ENCODE data around the gene SELENOK. TPM values are rescaled to one million over a fixed set of nuclear protein-coding genes. Genes with fewer than 3 reads are reported as not detected.

SELENOK gene
- total and polyA plus RNA-seq, 2 of the 13 experiments (the other 11 are each of a cell fraction or from before 2014, with no cell fraction given): 67.0 to 81.0 TPM

GRCh38 chr3:53881691-53882593 lies 9.7 kb downstream of the SELENOK start, which contains the start of gene ACTR8 (continued):
- TF ChIP-seq ZFP41 (CRISPR knock-in tag; IDR thresholded peaks at IDR 0.05; ENCODE audit: borderline replicate concordance) (no peak), BHLHE40 (IDR thresholded peaks at IDR 0.05; ENCODE audit: low read length) (no peak), ZSCAN21 (CRISPR knock-in tag; IDR thresholded peaks at IDR 0.05; ENCODE audit: borderline replicate concordance) (no peak; the same call in 1 of the 2 replicates), SKI (IDR thresholded peaks at IDR 0.05; ENCODE audit: partially characterized antibody) (no peak), ZBTB37 (CRISPR knock-in tag; IDR thresholded peaks at IDR 0.05) (no peak), PHF21A (CRISPR knock-in tag; IDR thresholded peaks at IDR 0.05) (no peak), ZNF143 (CRISPR knock-in tag; IDR thresholded peaks at IDR 0.05) (peak; percentile 74; the same call in 1 of the 2 replicates), HNRNPL (IDR thresholded peaks at IDR 0.05; ENCODE audit: low read depth, low read length) (peak; percentile 81; the same call in 1 of the 2 replicates), TSC22D2 (CRISPR knock-in tag; IDR thresholded peaks at IDR 0.05; ENCODE audit: borderline replicate concordance) (0 out of 2 replicates have a peak, but pooled peaks have one; percentile 28), ZNF615 (CRISPR knock-in tag; IDR thresholded peaks at IDR 0.05; ENCODE audit: borderline replicate concordance) (peak; percentile 26; the same call in 1 of the 2 replicates), TEF (CRISPR knock-in tag; IDR thresholded peaks at IDR 0.05) (no peak), ATRX (CRISPR knock-in tag; IDR thresholded peaks at IDR 0.05; ENCODE audit: borderline replicate concordance) (no peak), MED13 (CRISPR knock-in tag; IDR thresholded peaks at IDR 0.05) (no peak), TBX2 (CRISPR knock-in tag; IDR thresholded peaks at IDR 0.05; ENCODE audit: borderline replicate concordance) (peak; percentile 86), PHF8 (CRISPR knock-in tag; IDR thresholded peaks at IDR 0.05) (peak; percentile 97), THYN1 (CRISPR knock-in tag; IDR thresholded peaks at IDR 0.05; ENCODE audit: borderline replicate concordance, low read depth) (peak; percentile 54; the same call in 1 of the 2 replicates), ZGPAT (CRISPR knock-in tag; IDR thresholded peaks at IDR 0.05) (peak; percentile 91), NFE2L2 (IDR thresholded peaks at IDR 0.05; ENCODE audit: low read length) (no peak), NFATC3 (CRISPR knock-in tag; IDR thresholded peaks at IDR 0.05) (no peak), CEBPG (CRISPR knock-in tag; IDR thresholded peaks at IDR 0.05) (no peak), PRDM4 (CRISPR knock-in tag; IDR thresholded peaks at IDR 0.05; ENCODE audit: borderline replicate concordance) (no peak), PAX8 (CRISPR knock-in tag; IDR thresholded peaks at IDR 0.05; ENCODE audit: borderline replicate concordance) (peak; percentile 73; the same call in 1 of the 2 replicates), ZNF430 (CRISPR knock-in tag; IDR thresholded peaks at IDR 0.05) (peak; percentile 89; the same call in 1 of the 2 replicates)
